WI38 (cell line): Measurements from ENCODE around the gene OPCML.

Experiments used
- H3K4me3 ChIP-seq: 2 replicates; pipeline ENCODE4 v1.5.1; 2011; ENCODE audit warnings: low read depth, mild to moderate bottlenecking, control low read depth, low read length
- CTCF ChIP-seq: IDR thresholded peaks from 2 replicates; pipeline ENCODE4 v1.5.1; 2012; ENCODE audit warnings: low read depth, mild to moderate bottlenecking, control low read depth, low read length

The OPCML gene

GRCh38 chr11:132994966-132995365, 537.3 kb downstream of the OPCML start:
- no peak for TF ChIP-seq CTCF
- H3K4me3 ChIP-seq: no peak overlapping the region

DNA sequence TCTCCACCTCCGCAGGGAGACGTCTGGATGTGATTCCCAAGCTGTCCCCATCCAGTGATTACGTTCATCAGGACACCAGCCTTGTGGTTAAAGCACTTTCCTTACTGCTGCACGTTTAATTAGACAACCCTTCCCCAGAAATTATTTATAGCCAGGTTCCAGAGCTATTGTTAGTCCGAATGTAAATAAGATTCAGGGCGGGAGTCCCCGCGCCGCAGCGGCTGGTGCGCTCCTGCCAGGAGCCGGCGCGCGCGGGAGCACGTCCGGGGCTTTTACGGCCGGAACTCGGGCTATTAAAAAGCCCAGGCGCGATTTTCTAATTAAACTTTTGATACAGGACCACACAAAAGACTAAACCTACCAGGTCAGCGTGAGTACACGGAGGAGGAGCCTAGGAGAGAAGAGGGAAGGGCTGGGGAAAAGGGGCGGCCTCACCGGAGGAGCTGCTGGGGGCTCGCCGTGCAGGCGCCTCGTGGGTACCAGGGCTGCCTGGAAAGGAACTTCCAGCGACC, 538.3 kb downstream of the OPCML start:
- TF ChIP-seq CTCF: no peak
- no peak overlapping the region for H3K4me3 ChIP-seq

DNA sequence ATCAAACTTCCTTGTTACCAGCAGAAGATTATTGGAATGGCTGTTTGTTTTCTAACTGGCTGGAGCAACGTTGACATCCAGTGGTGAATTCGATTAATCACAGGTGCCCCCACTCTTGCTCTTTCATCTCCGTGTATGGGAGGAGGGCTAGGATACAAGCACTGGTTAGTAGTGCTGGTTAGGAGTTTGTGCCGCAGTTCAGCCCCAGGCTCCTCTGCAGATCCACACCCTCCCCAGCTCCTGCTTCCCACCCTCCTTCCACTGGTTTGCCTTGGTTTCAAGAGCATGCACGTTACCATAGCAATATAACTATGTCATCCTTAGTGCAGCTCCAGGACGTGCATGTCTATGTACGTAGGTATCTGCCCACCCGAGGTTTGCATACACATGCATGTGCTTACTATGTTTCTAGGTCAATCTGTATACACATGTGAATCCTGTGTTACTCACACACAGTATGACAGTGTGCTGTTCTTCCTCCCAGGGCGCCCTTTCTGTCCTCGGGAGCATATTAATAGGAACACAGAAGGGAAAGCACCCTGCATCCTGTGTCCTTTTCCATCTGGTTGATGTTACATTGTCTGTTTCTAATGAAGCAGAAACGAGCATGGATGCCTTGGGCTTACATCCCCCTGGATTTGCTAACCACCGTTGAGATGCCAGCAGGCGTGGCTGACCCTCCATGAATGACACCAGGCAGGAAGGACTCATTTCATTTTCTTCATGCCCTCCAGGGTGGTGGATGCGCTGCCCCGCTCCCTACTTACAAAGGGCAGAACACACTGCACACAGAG, 539.3 kb downstream of the OPCML start:
- TF ChIP-seq CTCF: no peak
- no peak overlapping the region for H3K4me3 ChIP-seq

- no peak overlapping the region for H3K4me3 ChIP-seq
- TF ChIP-seq CTCF: no peak
Observed at GRCh38 chr11:132988411-132988810, 543.9 kb downstream of the OPCML start.

DNA sequence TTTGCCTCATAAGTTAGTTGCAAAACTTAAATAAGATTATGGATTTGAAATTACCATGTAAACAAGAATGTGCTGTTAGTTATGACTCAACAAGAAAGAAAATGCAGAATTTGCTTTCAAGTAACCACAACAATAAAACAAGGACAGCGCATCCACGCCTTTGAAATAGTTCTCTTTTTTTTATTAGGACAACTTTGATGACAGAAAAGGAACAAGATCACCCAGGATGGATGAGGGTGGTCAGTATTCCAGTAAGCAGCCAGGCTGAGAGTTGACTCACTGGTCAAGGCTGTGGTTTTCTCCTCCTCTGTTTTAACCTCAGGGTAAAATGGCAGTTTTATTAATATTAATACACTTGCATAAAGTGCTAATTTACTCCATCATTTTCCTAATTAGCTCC, 544.4 kb downstream of the OPCML start:
- H3K4me3 ChIP-seq: no peak overlapping the region

DNA sequence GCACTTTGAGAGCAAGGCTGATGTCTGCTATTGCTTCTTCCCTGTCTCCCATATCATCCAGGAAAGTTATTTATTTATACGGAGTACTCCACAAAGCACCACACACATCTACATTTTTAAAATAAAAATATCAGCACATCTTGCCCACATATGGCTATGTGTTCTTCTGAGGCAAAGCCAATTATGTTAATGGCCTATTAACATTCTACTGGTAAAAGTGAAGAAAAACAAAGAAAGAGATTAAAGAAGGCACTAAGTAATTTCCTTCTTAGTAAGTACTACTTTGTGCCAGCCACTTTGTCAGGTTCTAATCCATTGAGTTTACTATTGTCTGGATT, 548.7 kb downstream of the OPCML start:
- no peak for TF ChIP-seq CTCF
- H3K4me3 ChIP-seq: no peak overlapping the region

More for the DNA sequence above, 544.4 kb downstream of the OPCML start:
- TF ChIP-seq CTCF: no peak

DNA sequence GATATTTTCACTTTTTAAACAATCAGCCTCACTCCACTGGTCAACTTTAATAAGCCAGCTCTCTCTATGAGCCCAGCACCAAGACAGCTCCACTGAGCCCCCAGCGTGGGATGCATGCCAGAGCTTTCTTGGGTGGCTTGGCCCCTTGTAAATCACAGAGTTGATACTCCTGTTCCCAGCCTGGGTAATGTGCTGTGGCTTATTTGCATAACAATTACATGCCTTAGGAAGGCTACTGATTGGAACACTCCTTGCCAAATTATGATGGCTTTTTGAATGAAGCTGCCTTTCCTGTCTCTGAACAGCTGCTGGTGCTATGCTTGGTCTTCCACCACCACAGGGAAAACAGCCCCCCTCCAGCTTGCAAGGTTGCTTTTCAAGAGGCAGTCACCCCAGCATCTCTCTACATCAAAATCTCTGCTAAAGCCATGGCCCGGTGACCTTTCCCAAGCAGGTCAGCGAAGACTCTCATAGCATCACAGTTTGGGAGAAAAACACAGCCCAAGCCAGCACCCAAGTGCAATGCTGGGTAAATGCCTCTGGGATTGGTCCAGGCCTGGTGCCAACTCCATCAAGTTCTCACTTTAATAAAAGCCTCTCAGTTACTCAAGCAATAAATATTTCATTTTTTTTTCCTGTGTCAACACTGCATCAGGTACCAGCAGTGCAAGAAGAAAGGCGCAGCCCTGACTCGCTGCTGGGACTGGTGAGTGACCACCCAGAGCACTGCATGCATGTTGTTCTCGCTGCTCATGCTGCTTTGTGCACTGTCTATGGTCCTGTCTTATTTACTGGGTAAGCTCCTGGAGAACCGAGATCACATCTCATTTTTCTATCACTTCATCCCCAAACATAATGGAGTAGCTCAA, 549.3 kb downstream of the OPCML start:
- H3K4me3 ChIP-seq: no peak overlapping the region
- no peak for TF ChIP-seq CTCF
